HG03139 (cell line): ENCODE results near the gene PRELID2.
"Not testable (repeated sequence)": the region's sequence is repeated elsewhere in the genome, so short reads cannot be mapped to it uniquely, and the experiment has no call there.

Experiments used
- ATAC-seq: cut with Tn5 transposase; IDR thresholded peaks from one replicate; pipeline ENCODE4 v1.9.1; 2021; ENCODE audit not compliant: unreplicated experiment

PRELID2 gene

GRCh38 chr5:145798503-145798902 is 36.6 kb downstream of the PRELID2 start:
- not testable (repeated sequence) for ATAC-seq

- ATAC-seq = no peak
Observed at GRCh38 chr5:145797336-145797735, 37.8 kb downstream of the PRELID2 start.

- no peak for ATAC-seq
Observed at GRCh38 chr5:145796318-145796717, 38.8 kb downstream of the PRELID2 start.

GRCh38 chr5:145793574-145793973 is 41.6 kb downstream of the PRELID2 start:
- no peak for ATAC-seq

- no peak for ATAC-seq
Observed at GRCh38 chr5:145792840-145793239, 42.3 kb downstream of the PRELID2 start.

GRCh38 chr5:145791866-145792265 is 43.3 kb downstream of the PRELID2 start:
- no peak for ATAC-seq

- ATAC-seq = no peak
Observed at GRCh38 chr5:145787996-145788395, 47.1 kb downstream of the PRELID2 start.

- no peak for ATAC-seq
Observed at GRCh38 chr5:145787507-145787906, 47.6 kb downstream of the PRELID2 start.

- ATAC-seq = no peak
Observed at GRCh38 chr5:145787001-145787400, 48.1 kb downstream of the PRELID2 start.

GRCh38 chr5:145780982-145781381 is 54.2 kb downstream of the PRELID2 start:
- ATAC-seq = no peak

- no peak for ATAC-seq
Observed at GRCh38 chr5:145778144-145778900, 56.8 kb downstream of the PRELID2 start.

- ATAC-seq = no peak
Observed at GRCh38 chr5:145777445-145778063, 57.6 kb downstream of the PRELID2 start.

- ATAC-seq = no peak
Observed at GRCh38 chr5:145776886-145777285, 58.3 kb downstream of the PRELID2 start.

- no peak for ATAC-seq
Observed at GRCh38 chr5:145775893-145776444, 59.2 kb downstream of the PRELID2 start.

- no peak for ATAC-seq
Observed at GRCh38 chr5:145775411-145775810, 59.7 kb downstream of the PRELID2 start.

- no peak for ATAC-seq
Observed at GRCh38 chr5:145774442-145774841, 60.7 kb downstream of the PRELID2 start.

- no peak for ATAC-seq
Observed at GRCh38 chr5:145772466-145772865, 62.7 kb downstream of the PRELID2 start.

- ATAC-seq = no peak
Observed at GRCh38 chr5:145768863-145769262, 66.3 kb downstream of the PRELID2 start.

- ATAC-seq = no peak
Observed at GRCh38 chr5:145764325-145764724, 70.8 kb downstream of the PRELID2 start.

- ATAC-seq = no peak
Observed at GRCh38 chr5:145762833-145763232, 72.3 kb downstream of the PRELID2 start.

- no peak for ATAC-seq
Observed at GRCh38 chr5:145761254-145761653, 73.9 kb downstream of the PRELID2 start.

GRCh38 chr5:145760660-145761059 is 74.5 kb downstream of the PRELID2 start:
- ATAC-seq = no peak
